ENCODE results near the gene SMOC2. TPM values are rescaled to one million over a fixed set of nuclear protein-coding genes. Genes with fewer than 3 reads are reported as not detected.

Gene SMOC2
- total and polyA plus RNA-seq, 2 donors (not counting 1 experiment from before 2014, with no cell fraction given) = 0.37 TPM; not detected in 1

- no peak overlapping the region for H3K27ac Mint-ChIP-seq
- H3K9me3 Mint-ChIP-seq (ENCODE audit: insufficient read depth) = no peaks in the 10 kb centered on the region
- Histone ChIP-seq H3K36me3 (replicated peaks in 1 of 2; ENCODE audit: control extremely low read depth in 1 of 2, control insufficient read depth in 1 of 2, extremely low read depth in 1 of 2, insufficient read depth in 2 of 2, low read length in 1 of 2) (no peaks in the 10 kb centered on the region), H3K27me3 (replicated peaks in 1 of 4; ENCODE audit: control extremely low read depth in 1 of 4, control insufficient read depth in 3 of 4, insufficient read depth in 4 of 4, low read length in 3 of 4) (no peaks in the 10 kb centered on the region), H3K4me2 (replicated peaks; ENCODE audit: low read depth, low read length, poor library complexity, severe bottlenecking) (no peak overlapping the region), H3K4me3 (ENCODE audit: control extremely low read depth in 1 of 5, extremely low read depth in 1 of 5, insufficient read depth in 1 of 5, low read depth in 2 of 5, low read length in 4 of 5) (no peak overlapping the region), H3K9me3 (ENCODE audit: control extremely low read depth in 1 of 3, control insufficient read depth in 2 of 3, insufficient read depth in 1 of 3, low read length in 2 of 3) (peaks cover 0 to 4% (median 0%) of the 10 kb centered on the region in 3 donors), H4K20me1 (ENCODE audit: control insufficient read depth, insufficient read depth, low read length, poor library complexity, severe bottlenecking) (no peaks in the 10 kb centered on the region), H3K27ac (ENCODE audit: low read length in 2 of 2) (no peak overlapping the region), H3K79me2 (ENCODE audit: control insufficient read depth, insufficient read depth, low read length) (no peaks in the 10 kb centered on the region), H3K4me1 (ENCODE audit: control insufficient read depth in 2 of 2, insufficient read depth in 2 of 2, low read length in 2 of 2) (no peaks in the 10 kb centered on the region), H2AFZ (ENCODE audit: insufficient read depth, low read depth, low read length, poor library complexity, severe bottlenecking) (no peak overlapping the region), H3K9ac (ENCODE audit: low read length) (no peak overlapping the region)
- H3K27me3 Mint-ChIP-seq = no peaks in the 10 kb centered on the region
- CTCF ChIA-PET = no interaction called here
- DNase-seq (no peak), ATAC-seq (ENCODE audit: low read depth) (no peak)
- TF ChIP-seq EZH2 (IDR thresholded peaks at IDR 0.05; ENCODE audit: borderline replicate concordance, insufficient read depth, low read depth, low read length, poor library complexity, severe bottlenecking) (no peak), CTCF (IDR thresholded peaks at IDR 0.05) (no peak)
- WGBS (ENCODE audit: insufficient coverage) = 88% methylated on average over 4 of the region's 4 CpGs
- H3K4me3 Mint-ChIP-seq = no peak overlapping the region
- POLR2A ChIA-PET = no interaction called here
- no peaks in the 10 kb centered on the region for H3K4me1 Mint-ChIP-seq
- intact Hi-C loops (cut with micrococcal nuclease) = no loop called here
Observed at GRCh38 chr6:168541307-168541706, 100.3 kb downstream of the SMOC2 start.

DNA sequence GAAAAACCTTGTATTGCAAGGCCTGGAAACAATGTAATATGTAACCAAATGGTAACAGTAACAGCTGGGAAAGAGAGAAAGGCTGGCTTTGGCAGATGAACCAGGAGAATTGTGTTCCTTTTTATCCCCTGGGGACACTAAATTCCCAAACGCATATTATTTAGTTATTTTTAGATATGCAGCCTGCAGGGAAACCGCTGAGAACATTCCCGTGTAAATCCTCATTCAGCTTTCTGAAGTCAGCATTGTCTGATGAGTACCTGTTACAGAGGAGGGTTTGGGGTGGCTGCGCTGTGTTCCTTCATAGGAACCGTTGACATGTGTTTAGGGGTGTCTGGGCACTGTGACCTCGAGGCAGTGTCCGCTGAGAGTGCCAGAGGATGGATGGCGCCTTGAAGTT, 101.3 kb downstream of the SMOC2 start:
- Histone ChIP-seq H3K79me2 (ENCODE audit: control insufficient read depth, insufficient read depth, low read length) (no peaks in the 10 kb centered on the region), H4K20me1 (ENCODE audit: control insufficient read depth, insufficient read depth, low read length, poor library complexity, severe bottlenecking) (no peaks in the 10 kb centered on the region), H3K4me3 (ENCODE audit: control extremely low read depth in 1 of 5, extremely low read depth in 1 of 5, insufficient read depth in 1 of 5, low read depth in 2 of 5, low read length in 4 of 5) (no peak overlapping the region), H2AFZ (ENCODE audit: insufficient read depth, low read depth, low read length, poor library complexity, severe bottlenecking) (no peak overlapping the region), H3K9ac (ENCODE audit: low read length) (no peak overlapping the region), H3K4me1 (ENCODE audit: control insufficient read depth in 2 of 2, insufficient read depth in 2 of 2, low read length in 2 of 2) (no peaks in the 10 kb centered on the region), H3K36me3 (replicated peaks in 1 of 2; ENCODE audit: control extremely low read depth in 1 of 2, control insufficient read depth in 1 of 2, extremely low read depth in 1 of 2, insufficient read depth in 2 of 2, low read length in 1 of 2) (no peaks in the 10 kb centered on the region), H3K27me3 (replicated peaks in 1 of 4; ENCODE audit: control extremely low read depth in 1 of 4, control insufficient read depth in 3 of 4, insufficient read depth in 4 of 4, low read length in 3 of 4) (no peaks in the 10 kb centered on the region), H3K4me2 (replicated peaks; ENCODE audit: low read depth, low read length, poor library complexity, severe bottlenecking) (no peak overlapping the region), H3K9me3 (ENCODE audit: control extremely low read depth in 1 of 3, control insufficient read depth in 2 of 3, insufficient read depth in 1 of 3, low read length in 2 of 3) (peaks cover 0 to 4% (median 0%) of the 10 kb centered on the region in 3 donors), H3K27ac (ENCODE audit: low read length in 2 of 2) (no peak overlapping the region)
- no peak overlapping the region for H3K27ac Mint-ChIP-seq
- CTCF ChIA-PET = no interaction called here
- whole genome bisulfite sequencing (ENCODE audit: insufficient coverage) = 71% methylated on average over 4 of the region's 8 CpGs
- no peak overlapping the region for H3K4me3 Mint-ChIP-seq
- intact Hi-C loops (cut with micrococcal nuclease) = no loop called here
- H3K9me3 Mint-ChIP-seq (ENCODE audit: insufficient read depth) = no peaks in the 10 kb centered on the region
- H3K4me1 Mint-ChIP-seq = no peaks in the 10 kb centered on the region
- ATAC-seq (ENCODE audit: low read depth) = no peak
- no peaks in the 10 kb centered on the region for H3K27me3 Mint-ChIP-seq
- TF ChIP-seq EZH2 (IDR thresholded peaks at IDR 0.05; ENCODE audit: borderline replicate concordance, insufficient read depth, low read depth, low read length, poor library complexity, severe bottlenecking) (no peak), CTCF (IDR thresholded peaks at IDR 0.05) (no peak)
- no peak for DNase-seq
- POLR2A ChIA-PET = no interaction called here

All from B cell (primary cell).